Transverse colon (tissue), 4 donors: ENCODE results near the gene POLR2J. TPM values are rescaled to one million over a fixed set of nuclear protein-coding genes. Genes with fewer than 3 reads are reported as not detected.

Source experiments
- DNase-seq: peaks from one replicate; pipeline ENCODE4 v3.0.0-alpha.2; 2019
- H3K27ac ChIP-seq, 4 donors: fragments of 200-600 bp; sonication (generic); 2 replicates each; pipeline ENCODE4 v1.5.1; 2016 to 2018; ENCODE audit warnings: inconsistent platforms in 4 of 4
- H3K27me3 ChIP-seq: fragments of 200-600 bp; sonication (generic); 2 replicates; pipeline ENCODE4 v1.5.1; 2017; ENCODE audit warnings: inconsistent platforms
- H3K36me3 ChIP-seq, 4 donors: fragments of 200-600 bp; sonication (generic); 2 replicates each; pipeline ENCODE4 v1.5.1; 2017 to 2019; ENCODE audit warnings: inconsistent platforms in 4 of 4
- H3K4me1 ChIP-seq, 4 donors: fragments of 200-600 bp; sonication (generic); 2 replicates each; pipeline ENCODE4 v1.5.1; 2017 to 2020; ENCODE audit warnings: inconsistent platforms in 4 of 4
- H3K4me3 ChIP-seq, 4 donors: fragments of 200-600 bp; sonication (generic); 1 replicate in 1 of 4; 2 replicates in 3 of 4; pipeline versions ENCODE4 v1.5.1 to v1.6.1; 2017 to 2019; ENCODE audit warnings: inconsistent platforms in 4 of 4
- H3K9me3 ChIP-seq, 2 donors: fragments of 200-600 bp; sonication (generic); 2 replicates each; pipeline ENCODE4 v1.5.1; 2017 to 2019; ENCODE audit warnings: inconsistent platforms in 2 of 2
- EP300 ChIP-seq: sonication (generic); formaldehyde crosslinking; IDR thresholded peaks from one replicate; pipeline ENCODE4 v1.6.1; 2017; ENCODE audit warnings: antibody characterized with exemption, low read depth
- POLR2A ChIP-seq: fragments of 450-650 bp; IDR thresholded peaks from one replicate; pipeline ENCODE4 v1.6.1; 2016; ENCODE audit warnings: antibody characterized with exemption, mild to moderate bottlenecking, moderate library complexity
- POLR2AphosphoS5 ChIP-seq, 3 donors: sonication (generic); formaldehyde crosslinking; IDR thresholded peaks; one replicate each; pipeline ENCODE4 v1.6.1; 2016; ENCODE audit warnings: antibody characterized with exemption in 3 of 3
- WGBS, 2 donors: methylation state at CpG; one replicate each; pipeline ENCODE4 v1.1.5; 2018; ENCODE audit warnings: low coverage in 1 of 2; 5-methylcytosine and 5-hydroxymethylcytosine counted together
- in situ Hi-C, 4 donors: fragments of 200-750 bp; cut with MboI; loops; one replicate each; pipeline versions ENCODE4 v1.15.0 to v1.15.1; 2017; ENCODE audit warnings: low sequenced_read_pairs in 3 of 4, low pct_ligation_motif_present in 1 of 4, low pct_unique_long_range_greater_than_20kb in 1 of 4
- intact Hi-C: fragments of 100-400 bp; cut with DNase I; formaldehyde crosslinking; loops from one replicate; pipeline ENCODE4 v1.15.1; 2023; ENCODE audit warnings: low total_unique reads
- total RNA-seq, 4 donors: library from RNA; depleted of rRNA; stranded (reverse); fragments of >200 nt; gene quantifications; one replicate each; pipeline ENCODE4 v1.1.0, GENCODE V29; 2016
- TF ChIP-seq, protein P1 (sequence below), 5 experiments: fragments of 200-600 bp in 3 of 5; fragments of 450-650 bp in 2 of 5; sonication (generic) in 3 of 5; IDR thresholded peaks; 1 replicate in 2 of 5; 2 replicates in 3 of 5; pipeline ENCODE4 v1.5.1; 2016 to 2017; ENCODE audit warnings: antibody characterized with exemption in 5 of 5, inconsistent platforms in 3 of 5, mild to moderate bottlenecking in 2 of 5, moderate library complexity in 1 of 5

POLR2J gene
- total RNA-seq, 4 donors from 2014 or later: 5.4 to 30.3 (median 15.0) TPM

DNA sequence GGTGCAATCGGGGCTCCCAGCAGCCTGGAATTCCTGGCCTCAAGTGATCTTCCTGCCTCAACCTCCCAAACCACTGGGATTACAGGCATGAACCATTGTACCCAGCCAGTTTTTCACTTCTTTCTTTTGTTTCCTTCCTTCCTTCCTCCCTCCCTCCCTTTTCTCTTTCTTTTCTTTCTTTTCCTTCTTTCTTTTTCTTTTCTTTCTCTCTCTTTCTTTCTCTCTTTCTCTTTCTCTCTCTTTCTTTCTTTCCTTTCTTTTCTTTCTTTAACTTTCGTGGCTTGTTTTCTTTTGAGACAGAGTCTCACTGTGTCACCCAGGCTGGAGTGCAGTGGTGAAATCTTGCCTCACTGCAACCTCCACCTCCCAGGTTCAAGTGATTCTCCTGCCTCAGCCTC lies 33.0 kb downstream of the POLR2J start:
- 79% methylated on average over 2 of the region's 2 CpGs; no CpG with 5 or more reads in 1 of the 2 donors for WGBS, 2 donors
- intact Hi-C loops (no loop called here), in situ Hi-C loops (no loop called here)
- no peak overlapping the region for H3K4me3 ChIP-seq
- TF ChIP-seq POLR2AphosphoS5 (IDR thresholded peaks at IDR 0.05): no peak
- TF ChIP-seq POLR2A: no peak
- TF ChIP-seq, protein P1, sequence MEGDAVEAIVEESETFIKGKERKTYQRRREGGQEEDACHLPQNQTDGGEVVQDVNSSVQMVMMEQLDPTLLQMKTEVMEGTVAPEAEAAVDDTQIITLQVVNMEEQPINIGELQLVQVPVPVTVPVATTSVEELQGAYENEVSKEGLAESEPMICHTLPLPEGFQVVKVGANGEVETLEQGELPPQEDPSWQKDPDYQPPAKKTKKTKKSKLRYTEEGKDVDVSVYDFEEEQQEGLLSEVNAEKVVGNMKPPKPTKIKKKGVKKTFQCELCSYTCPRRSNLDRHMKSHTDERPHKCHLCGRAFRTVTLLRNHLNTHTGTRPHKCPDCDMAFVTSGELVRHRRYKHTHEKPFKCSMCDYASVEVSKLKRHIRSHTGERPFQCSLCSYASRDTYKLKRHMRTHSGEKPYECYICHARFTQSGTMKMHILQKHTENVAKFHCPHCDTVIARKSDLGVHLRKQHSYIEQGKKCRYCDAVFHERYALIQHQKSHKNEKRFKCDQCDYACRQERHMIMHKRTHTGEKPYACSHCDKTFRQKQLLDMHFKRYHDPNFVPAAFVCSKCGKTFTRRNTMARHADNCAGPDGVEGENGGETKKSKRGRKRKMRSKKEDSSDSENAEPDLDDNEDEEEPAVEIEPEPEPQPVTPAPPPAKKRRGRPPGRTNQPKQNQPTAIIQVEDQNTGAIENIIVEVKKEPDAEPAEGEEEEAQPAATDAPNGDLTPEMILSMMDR (IDR thresholded peaks at IDR 0.05): no peak
- no peak for TF ChIP-seq EP300
- no peaks in the 10 kb centered on the region for H3K36me3 ChIP-seq
- no peaks in the 10 kb centered on the region for H3K4me1 ChIP-seq
- H3K9me3 ChIP-seq: no peaks in the 10 kb centered on the region
- H3K27me3 ChIP-seq: no peaks in the 10 kb centered on the region
- peak overlapping the region in 2 of 4 donors; percentile 4 to 31 for H3K27ac ChIP-seq
- no peak for DNase-seq

DNA sequence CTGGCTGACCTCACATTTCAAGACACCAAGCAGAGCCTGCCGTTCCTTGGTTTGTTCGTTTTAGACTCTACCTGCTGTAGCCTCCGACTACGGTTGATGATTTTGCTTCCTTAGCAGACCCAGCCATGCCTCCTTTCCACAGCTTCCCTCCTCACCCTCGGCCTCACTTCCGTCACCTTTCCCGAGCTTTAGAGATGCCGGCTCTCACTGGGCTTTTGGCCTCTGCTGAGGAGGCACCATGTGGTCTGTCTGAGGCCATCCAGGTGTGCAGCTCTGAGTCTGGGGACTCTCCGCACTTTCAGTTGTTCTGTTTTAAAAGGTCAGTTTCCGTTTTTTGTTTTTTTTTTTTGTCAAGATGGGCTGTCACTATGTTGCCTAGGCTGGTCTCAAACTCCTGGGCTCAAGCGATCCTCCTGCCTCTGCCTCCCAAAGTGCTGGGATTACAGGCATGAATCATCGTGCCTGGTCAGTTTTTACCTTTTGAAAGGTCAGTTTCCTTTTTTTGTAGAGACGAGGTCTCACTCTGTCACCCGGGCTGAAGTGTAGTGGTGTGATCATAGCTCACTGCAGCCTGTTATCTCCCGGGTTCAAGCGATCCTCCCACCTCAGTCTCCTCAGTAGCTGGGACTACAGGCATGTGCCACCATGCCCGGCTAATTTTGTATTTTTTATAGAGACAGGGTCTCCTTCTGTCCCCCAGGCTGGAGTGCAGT lies 33.6 kb downstream of the POLR2J start:
- DNase-seq: peak; percentile 54
- intact Hi-C loops: no loop called here
- Histone ChIP-seq H3K27ac (peak overlapping the region in 2 of 4 donors; percentile 4 to 57), H3K4me3 (no peak overlapping the region), H3K36me3 (no peaks in the 10 kb centered on the region), H3K27me3 (no peaks in the 10 kb centered on the region), H3K9me3 (no peaks in the 10 kb centered on the region), H3K4me1 (no peaks in the 10 kb centered on the region)
- 71 to 80% methylated on average over 9 to 17 of the region's 17 CpGs for WGBS, 2 donors
- no peak for TF ChIP-seq POLR2A
- no peak for TF ChIP-seq POLR2AphosphoS5 (IDR thresholded peaks at IDR 0.05)
- TF ChIP-seq, protein P1 (IDR thresholded peaks at IDR 0.05): no peak
- TF ChIP-seq EP300: no peak
- in situ Hi-C loops: no loop called here

DNA sequence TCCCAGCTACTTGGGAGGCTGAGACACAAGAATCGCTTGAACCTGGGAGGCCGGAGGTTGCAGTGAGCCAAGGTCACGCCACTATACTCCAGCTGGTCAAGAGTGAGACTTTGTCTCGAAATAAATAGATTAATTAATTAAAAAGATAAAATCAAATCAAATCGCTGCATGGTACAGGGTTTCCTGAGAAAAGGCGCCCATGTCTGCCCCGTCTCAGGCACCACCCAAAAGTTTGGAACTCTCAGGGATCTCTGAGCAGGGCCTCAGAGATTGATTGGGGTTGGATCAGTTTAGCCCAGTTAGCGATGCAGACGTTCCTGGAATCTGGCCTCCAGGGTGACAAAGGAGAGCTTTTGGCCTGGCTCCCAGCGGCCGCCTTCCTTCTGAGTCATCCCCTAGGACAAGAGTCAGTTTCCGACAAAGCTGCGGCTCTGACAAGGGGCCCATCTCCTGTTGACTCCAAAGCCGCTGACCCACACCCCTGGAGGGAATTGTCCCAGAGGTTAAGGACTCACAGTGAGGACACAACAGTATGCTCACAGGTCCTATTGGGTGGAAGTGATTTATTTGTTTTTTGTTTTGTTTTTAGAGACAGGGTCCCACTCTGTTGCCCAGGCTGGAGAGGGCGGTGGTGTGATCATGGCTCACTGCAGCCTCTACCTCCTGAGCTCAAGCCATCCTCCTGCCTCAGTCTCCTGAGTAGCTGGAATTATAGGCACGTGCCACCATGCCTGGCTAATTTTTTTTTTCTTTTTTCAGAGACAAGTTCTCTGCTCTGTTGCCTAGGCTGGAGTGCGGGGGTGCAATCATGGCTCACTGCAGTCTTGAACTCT lies 38.5 kb downstream of the POLR2J start:
- no peak for TF ChIP-seq POLR2AphosphoS5 (IDR thresholded peaks at IDR 0.05)
- TF ChIP-seq, protein P1 (IDR thresholded peaks at IDR 0.05): no peak
- no peak for TF ChIP-seq POLR2A
- TF ChIP-seq EP300: no peak
- Histone ChIP-seq H3K4me1 (no peaks in the 10 kb centered on the region), H3K27me3 (no peaks in the 10 kb centered on the region), H3K36me3 (no peaks in the 10 kb centered on the region), H3K4me3 (no peak overlapping the region), H3K27ac (peak overlapping the region in 3 of 4 donors; percentile 29 to 41 (median 32)), H3K9me3 (no peaks in the 10 kb centered on the region)
- 85 to 91% methylated on average over 3 to 17 of the region's 17 CpGs for WGBS, 2 donors
- in situ Hi-C loops: no loop called here
- no peak for DNase-seq
- intact Hi-C loops: no loop called here

DNA sequence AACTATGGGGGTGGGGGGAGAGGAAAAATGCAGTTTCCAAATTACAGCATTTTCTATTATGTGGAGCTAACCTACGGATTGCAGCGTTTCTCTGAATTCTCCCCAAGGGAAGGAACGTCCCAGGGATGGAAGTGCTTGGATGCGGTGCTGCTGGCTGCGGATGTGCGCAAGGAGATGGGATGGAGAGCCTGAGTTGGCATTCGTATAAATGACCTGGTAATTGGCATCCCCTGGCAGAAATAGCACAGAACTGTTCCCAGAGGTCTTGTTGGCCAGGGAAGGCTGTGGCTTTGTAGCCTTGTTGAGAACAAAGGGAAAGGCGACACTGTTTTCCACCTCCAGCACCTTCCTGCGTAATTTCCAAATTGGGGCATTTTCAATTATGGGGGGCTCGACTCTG lies 42.6 kb downstream of the POLR2J start:
- Histone ChIP-seq H3K9me3 (no peaks in the 10 kb centered on the region), H3K4me3 (no peak overlapping the region), H3K36me3 (no peaks in the 10 kb centered on the region), H3K27me3 (no peaks in the 10 kb centered on the region), H3K27ac (no peak overlapping the region), H3K4me1 (peaks cover 14 to 27% (median 21%) of the 10 kb centered on the region in 4 donors)
- no peak for DNase-seq
- intact Hi-C loops (no loop called here), in situ Hi-C loops (no loop called here)
- 82 to 87% methylated on average over 6 to 10 of the region's 10 CpGs for WGBS, 2 donors
- TF ChIP-seq, protein P1 (IDR thresholded peaks at IDR 0.05): no peak
- no peak for TF ChIP-seq EP300
